EH (cell line): ENCODE data around the gene FAM53A.
A peak's percentile ranks its signal among the peaks of the same experiment; 100 is the strongest.
"Not testable (repeated sequence)": the region's sequence is repeated elsewhere in the genome, so short reads cannot be mapped to it uniquely, and the experiment has no call there.

Experiments
- DNase-seq: peaks from one replicate; pipeline ENCODE4 v3.0.0-alpha.2; 2015; ENCODE audit warnings: low read depth

The FAM53A gene

DNA sequence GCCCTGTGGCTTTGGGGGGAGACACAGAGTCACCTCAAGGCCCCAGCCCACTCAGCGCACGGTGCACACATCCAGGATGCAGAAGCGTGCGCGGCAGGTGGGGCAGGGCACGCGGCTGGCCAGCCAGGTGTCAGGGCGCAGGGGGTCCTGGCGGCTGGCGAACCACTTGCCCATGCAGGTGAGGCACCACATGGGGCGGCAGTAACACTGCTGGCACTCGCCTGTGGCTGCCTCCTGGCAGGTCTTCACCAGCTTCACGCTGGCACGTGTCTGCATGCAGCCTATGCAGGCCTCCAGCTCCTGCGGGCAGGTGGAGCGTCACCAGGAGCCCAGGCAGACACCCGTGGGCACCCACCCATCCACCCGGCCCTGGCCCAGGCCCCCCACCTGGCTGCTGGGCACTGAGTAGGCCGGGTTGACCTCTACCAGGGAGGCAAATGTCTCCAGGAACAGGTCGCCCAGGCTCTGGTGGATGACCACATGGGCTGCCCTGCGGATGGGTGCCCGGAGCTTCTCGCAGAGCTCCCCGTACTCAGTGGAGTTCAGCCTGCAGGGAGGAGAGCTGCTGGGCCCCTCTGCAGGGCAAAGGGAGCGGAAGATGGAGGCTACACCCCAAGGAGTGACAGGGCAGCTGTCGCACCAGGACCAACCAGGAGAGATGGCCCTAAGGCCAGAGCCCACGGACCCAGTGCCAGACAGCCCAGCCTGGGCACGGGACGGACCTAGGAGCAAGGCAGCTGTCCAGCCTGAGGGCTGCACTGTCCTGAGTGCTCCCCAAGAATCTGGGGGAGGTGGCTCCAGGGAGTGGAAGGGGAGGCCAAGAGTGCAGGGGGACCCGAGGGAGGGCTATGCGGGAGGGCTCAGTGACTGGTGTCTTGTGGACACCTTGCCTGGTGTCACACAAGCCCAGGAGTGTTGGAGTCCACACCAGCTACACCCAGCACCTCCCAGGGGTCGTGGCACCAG, 33.3 kb upstream of the FAM53A start:
- no peak for DNase-seq

DNA sequence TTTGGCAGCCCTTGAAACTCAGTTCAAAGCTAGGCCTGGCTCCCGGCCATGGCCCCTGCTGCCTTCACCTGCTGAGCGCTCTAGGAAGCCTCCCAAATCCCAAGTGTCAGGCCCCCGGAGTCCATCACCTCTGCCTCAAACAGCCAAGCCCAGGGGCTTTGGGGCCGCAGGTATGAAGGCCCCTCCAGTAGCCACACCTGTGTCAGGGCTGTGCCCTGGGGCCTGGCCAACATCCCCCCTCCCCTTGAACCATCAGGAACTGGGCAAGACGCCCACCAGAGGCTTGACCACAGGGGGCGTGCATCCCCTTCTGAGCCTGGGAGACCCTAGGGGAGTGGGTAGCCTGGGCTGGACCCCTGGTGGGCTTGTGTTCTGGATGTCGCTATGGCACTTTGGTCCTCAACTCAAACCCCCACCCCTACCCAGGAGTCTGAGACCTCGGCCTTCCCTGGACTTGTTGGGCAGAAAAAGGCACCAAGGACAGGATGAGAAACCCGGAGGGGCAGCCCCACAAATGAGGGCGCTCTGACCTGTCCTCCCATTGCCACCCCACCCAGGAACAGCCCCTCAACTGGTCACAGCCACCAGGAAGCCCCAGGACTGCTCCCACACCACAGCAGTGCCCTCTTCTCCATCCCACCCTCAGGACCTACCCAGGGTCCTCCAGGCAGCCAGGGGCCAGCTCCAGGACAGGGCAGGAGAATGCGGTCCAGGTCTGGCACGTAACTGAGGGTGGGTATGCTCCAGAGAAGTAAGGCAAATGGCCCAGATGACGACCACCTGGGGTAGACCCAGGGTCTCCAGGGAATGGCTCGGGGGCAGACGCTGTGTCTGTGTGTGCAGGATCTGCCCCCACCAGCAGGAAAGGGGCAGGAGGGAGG, 32.2 kb upstream of the FAM53A start:
- DNase-seq = no peak

DNA sequence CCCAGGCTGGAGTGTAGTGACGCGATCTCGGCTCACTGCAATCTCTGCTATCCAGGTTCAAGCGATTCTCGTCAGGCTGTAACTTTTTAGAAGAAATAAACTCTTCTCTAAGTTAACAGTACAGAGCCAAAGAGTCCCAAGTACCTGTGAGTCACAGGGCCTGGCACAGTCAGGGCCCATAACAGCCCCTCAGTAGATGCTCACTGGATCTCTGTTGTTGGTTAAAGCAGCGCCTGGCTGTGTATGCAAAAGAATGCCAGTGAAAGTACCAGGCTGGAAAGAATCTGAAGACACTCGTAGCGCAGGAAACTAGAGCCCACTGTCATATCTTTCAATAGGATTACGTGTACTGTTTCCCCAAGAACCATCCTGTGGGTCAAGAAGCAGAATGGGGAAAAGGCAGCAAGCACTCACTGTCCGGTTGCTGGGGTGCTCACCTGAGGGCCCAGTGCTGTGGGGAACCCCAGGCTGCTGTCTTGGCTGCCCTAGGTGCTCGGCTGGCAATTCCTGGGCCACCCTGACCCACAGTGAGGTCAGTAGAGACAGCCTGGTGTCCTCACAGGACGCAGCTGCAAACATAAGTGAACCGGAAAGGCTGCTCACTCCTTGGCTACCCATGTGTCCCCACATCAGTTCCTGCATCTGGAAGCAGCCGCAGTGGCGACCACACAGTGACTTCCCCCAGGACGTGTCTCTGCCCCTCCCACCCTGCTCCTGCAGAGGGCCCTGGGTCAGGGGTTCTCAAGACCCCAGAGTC, 31.1 kb upstream of the FAM53A start:
- DNase-seq = no peak

DNA sequence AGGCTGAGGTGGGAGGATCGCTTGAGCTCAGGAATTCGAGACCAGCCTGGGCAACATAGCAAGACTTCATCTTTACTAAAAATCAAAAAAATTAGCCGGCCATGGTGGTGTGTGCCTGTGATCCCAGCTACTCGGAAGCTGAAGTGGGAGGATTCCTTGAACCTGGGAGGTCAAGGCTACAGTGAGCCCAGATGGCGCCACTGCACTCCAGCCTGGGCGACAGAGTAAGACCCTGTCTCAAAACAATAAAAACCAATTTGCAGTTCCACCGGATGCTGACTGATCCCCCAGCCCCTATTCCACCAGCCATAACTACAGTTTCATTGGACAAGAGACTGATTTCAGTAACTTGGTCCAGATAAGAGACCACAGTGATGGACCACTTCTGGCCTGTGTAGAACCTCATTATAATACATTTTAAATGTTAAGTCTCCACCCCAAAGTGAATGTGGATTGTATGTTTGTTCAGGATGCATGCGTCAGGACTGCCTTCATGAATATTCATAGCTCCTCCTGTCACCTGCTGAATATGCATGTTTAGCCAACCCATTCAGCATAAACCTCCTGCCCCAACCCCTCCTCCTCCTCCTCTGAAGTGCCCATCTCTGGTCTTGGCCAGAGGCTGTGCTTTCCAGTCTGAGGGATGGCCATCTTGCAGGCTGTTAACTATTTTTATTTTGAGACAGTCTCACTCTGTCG, 30.3 kb upstream of the FAM53A start:
- DNase-seq = no peak

DNA sequence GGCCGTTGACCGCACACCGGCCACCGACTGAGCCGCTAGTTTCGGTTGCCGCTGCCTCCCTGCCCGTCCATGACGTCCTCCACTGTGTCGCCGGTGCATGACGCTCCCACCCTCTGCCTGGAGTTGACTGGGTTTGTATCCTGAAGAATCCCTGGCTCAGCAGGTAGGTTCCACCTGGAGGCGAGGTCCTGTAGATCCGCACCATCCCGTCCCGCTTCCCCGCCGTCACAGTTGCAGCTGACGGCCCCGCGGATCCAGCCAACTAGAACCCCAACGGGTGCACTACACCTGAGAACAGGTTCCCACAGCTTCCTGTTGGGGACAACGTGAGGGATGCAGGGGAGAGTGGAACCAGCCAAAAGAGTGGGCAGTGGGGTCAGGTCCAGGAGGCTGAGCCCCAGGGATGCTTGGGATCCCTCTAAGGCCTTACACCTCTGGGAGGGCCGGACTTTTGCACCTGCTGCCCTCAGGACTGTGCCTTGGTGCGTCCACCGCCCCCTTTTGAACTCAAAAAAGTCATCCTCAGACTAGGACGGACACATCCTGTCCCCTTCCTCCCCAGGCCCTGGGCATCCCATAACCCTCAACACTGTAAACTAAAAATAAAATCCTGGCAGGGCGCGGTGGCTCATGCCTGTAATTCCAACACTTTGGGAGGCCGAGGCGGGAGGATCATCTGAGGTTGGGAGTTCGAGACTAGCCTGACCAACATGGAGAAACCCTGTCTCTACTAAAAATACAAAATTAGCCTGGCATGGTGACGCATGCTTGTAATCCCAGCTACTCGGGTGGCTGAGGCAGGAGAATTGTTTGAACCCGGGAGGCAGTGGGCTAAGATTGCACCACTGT, 29.1 kb upstream of the FAM53A start:
- DNase-seq = peak; percentile 18

DNA sequence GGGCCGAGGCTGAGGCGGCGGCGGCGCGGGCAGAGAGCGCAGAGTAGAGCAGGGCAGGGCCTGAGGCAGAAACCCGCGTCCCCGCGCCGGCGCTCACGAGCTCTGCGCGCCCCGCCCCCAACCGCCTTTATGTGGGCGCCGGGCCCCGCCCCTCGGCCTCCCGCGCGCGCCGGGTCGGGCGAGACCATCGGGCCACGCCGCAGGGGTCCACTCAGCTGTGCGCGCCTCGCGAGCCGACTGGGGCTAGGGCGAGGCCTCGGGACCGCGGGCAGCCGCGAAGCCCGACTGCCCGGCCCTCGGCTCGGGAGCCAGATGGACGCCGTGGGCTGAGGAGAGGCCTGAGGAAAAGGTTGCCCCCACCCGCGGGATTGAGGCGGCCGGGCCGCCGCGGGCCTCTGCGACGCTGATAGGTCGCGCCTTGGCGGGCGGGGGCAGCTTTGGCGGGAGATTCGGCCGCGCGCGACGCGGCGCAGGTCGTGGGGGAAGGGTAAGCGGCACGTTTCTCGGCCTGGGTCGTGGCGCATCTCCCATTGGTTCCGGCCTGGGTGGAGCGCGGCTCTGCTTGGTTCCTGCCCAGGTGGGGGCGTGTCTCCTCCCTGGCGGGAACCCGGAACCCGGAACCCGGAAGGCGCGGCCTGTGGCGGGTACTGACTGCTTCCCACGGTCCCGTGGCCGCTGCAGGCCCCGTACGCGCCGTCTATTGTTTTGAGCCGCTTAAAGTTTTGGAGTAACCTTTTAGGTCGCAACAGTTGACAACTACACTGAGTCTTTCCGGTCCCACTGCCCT, 28.3 kb upstream of the FAM53A start, which contains the start of gene SLBP:
TSS of gene SLBP (minus strand) at position 104 of the 787 bp plus-strand sequence. CDS start 131 bp downstream, outside the sequence.
- DNase-seq = peak; percentile 94

DNA sequence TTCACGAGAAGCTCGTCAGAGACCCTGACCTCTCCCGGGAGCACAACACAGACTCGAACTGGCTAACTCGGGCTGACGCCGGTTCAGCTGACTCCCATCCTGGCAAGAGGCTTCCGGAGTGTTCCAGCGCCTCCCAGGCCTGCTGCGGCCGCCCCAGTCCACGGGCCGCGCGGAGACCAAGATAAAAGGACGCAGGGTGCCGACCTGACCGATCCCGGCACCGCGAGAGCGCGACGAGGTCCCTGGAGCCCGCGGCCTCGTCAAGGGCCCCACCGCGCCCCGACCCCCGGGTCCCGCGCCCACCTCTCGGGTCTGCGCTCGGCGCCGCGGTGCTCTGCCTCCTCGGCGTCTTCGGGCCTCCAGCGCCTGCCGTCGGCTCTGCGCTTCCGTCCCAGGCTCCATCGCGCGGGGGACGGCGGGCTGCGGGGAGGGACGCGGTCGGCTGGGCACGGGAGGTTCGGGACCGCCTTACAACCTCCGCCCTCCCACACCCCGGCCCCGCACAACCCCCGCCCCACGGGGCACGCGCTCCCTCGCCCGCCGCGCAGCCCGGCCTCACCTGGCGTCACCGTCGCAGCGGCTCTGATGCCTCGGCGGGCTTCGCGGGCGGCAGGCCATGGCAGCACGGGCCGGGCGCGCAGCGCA, 27.6 kb upstream of the FAM53A start:
- DNase-seq = peak; percentile 61

DNA sequence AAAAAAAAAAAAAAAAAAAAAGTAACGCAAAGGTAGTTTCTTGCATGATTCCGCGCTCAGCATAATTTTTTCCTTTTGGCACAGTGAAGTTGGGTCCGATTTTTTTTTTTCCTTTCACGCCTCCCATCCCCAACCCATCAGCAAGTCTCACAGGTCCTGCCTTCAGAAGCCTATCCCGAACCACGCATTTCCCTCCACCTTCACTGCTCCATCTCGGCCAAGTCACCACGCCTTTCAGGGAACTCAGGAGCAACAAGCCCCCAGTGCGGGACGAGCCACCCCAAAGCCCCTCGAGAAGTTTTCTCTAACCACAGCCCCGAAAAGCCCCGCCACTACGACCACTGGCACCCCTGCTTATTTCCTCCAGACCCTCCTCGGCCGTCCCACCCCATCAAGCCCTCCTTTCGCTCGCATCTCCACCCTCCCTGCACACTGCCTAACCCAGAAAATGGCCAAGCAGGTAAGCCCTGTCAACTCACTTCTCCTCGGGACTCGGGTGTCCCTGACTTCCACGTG, 27.0 kb upstream of the FAM53A start:
- DNase-seq = no peak

DNA sequence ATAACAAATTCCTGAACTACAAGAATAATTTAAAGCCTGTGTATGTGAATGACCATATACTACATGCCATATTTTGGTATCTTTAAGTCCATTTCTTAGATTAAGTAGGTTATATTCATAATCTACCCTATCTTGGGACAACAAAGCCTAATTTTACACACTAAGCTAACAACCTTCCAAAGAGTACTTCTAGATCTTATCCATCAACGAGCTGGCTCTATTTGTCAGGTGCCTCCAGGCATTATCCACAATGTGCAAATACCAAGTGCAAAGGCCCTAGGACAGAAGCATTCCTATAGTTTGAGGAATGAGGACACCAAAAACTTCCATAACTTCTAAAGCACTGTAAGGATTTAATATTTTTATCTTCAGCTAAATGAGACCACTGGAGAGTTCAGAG, 24.5 kb upstream of the FAM53A start:
- DNase-seq = peak; percentile 31

DNA sequence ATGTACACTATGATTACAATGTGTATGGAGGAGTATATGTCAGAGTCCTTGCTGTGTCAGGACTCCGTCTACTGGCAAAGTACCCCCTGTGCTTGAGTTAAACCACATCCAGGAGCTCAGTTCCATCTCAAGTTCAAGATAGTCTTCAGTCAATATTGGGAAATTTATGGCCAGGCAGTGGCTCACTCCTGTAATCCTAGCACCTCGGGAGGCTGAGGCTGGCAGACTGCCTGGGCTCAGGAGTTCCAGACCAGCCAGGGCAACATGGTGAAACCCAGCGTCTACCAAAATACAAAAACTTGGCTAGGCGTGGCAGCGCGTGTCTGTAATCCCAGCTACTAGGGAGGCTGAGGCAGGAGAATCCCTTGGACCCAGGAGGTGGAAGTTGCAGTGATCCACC, 22.2 kb upstream of the FAM53A start:
- DNase-seq = no peak

DNA sequence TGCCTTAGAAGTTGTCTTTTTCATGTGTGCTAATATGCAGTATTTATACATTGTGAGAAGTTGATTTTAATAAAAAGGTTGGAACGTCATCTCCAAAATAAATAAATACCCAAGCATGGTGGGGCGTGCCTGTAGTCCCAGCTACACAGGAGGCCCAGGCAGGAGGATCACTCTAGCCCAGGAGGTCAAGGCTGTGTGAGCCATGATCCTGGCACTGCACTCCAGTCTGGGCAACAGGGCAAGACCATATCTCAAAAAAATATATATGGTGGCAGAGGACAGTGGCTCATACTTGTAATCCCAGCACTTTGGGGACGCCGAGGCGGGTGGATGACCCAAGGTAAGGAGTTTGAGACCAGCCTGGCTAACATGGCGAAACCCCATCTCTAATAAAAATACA, 21.6 kb upstream of the FAM53A start:
- DNase-seq = no peak

DNA sequence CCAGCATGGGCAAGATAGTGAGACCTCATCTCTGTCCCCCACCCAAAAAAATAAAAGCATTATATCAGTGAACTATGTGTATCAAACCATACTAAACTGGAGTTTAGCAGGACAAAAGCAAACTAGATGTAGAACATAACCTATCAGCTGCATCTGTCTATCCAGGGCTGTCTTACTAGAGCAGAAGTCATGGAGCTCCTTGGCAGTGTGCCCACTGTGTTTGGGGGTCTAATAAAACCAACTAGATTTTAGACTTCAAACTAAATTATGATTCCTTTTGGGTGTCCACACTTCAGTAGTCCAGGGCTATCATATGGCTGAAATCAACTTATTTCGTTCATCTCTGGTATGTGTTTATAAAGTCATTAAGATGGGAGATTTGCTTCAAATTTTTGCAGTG, 19.8 kb upstream of the FAM53A start:
- no peak for DNase-seq

DNA sequence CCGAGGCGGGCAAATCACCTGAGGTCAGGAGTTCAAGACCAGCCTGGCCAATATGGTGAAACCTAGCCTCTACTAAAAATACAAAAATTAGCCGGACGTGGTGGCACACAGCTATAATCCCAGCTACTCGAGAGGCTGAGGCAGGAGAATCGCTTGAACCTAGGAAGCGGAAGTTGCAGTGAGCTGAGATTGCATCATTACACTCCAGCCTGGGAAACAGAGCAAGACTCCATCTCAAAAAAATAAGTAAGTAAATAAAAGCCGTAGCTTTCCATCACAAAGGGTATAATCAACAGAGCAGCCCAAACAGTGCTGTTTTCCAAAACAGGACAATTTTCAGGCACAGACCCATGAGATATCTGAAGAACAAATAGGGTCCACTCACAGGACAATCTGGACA, 17.6 kb upstream of the FAM53A start:
- not testable (repeated sequence) for DNase-seq

DNA sequence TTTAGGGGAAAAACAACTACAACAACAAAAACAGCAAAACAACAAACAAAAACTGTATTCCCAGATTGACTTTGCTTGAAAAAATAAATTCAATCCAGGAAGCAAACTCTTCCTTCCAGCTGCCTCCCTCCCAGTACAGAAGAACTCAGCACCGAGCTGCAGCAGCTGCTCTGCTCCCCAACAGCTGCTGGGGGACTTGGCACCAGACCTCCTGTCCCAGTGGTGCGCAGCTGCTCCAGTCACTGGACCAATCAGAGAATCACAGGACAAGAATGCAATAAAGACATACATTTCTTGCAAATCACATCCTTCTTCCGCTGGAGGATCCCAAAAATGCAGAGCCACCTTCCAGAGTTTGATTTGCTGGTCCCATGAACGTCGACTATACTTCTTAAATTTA, 11.8 kb upstream of the FAM53A start:
- DNase-seq = no peak

DNA sequence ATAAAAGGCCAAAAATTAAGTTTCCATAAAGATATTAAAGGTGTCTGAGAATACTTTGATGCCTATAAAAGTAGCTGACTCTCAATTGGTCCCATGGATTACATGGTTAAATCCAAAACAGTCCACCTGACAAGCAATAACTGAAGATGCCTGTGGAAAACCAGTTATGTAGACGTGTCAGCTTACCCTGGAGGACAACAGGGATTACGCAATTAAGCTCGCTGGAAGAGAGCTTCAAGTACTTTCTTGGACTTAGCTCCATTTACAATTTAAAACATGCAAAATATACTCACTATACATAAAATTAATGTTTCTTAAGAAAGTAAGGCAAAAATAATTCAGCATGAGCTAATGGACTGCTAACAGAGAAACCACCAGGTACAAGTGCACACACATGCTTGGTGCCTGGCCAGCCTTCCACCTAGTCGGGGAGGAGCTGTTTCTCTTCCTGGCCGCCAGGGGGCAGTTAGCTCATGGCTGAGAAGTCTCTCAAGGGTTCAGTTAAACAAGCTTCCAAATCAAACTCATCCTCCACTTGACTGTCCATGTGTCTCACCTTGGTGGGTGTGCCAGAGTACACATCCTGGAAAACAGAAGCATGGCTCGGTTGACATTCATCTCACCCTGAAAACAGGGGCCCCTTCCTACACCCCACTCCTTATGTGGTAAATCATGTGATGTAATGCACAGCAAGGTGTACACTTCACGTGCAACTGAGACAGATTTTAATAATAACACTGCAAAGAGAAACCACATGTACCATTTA, 9.2 kb upstream of the FAM53A start:
- DNase-seq = peak; percentile 77

DNA sequence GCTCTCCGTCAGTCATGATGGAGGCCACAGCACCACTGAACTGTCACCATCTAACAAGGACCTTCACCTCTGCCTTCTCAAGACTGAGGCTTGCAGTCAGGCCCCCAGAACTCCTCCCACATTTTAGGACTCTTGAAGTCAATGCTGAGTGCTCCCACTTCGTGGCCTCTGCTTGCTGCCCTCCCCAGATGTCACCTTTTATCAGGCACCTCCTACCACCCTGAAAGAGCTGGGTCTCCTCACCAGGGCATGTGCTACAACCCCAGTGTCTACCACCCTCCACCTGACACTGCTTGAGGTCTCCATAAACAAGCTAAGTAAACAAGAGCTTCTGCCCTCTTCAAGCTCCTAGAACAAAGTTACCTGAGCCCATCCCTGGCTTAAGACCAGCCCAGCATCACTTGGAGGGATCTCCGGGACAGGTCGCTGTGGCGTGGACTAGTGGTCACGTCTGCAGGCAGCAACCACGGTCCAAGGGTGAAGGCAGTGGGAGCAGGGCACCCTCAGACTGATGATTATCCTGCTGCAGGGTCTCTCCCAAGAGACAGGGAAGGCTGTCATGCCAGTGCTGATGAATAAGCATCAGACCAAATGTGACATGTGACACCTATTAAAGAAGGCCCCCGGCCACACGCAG, 7.7 kb upstream of the FAM53A start:
- no peak for DNase-seq

DNA sequence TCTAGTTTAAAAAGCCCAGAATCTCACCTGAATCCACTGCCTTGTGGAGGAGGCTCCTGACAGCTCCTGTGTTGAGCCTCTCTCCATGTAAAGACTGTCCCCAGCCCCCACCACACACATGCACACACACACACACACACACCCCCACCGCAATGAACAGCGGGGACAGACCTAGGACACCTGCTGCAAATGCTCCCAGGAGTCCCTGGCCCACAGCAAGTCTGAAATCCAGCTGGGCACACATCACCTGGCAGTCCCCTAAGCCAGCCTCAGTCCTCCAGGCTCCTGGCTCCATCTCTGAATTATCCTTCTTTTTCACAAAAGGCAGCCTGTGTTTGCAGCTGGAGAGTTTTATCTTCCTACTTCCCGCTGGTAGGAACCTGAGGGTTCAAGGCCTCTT, 6.6 kb upstream of the FAM53A start:
- no peak for DNase-seq
